ENCODE results near the gene MXD3. TPM values are rescaled to one million over a fixed set of nuclear protein-coding genes. Genes with fewer than 3 reads are reported as not detected.
A peak's percentile ranks its signal among the peaks of the same experiment; 100 is the strongest.

MXD3 gene
- total RNA-seq, 4 donors from 2014 or later: 2.0 to 11.7 (median 7.8) TPM

DNA sequence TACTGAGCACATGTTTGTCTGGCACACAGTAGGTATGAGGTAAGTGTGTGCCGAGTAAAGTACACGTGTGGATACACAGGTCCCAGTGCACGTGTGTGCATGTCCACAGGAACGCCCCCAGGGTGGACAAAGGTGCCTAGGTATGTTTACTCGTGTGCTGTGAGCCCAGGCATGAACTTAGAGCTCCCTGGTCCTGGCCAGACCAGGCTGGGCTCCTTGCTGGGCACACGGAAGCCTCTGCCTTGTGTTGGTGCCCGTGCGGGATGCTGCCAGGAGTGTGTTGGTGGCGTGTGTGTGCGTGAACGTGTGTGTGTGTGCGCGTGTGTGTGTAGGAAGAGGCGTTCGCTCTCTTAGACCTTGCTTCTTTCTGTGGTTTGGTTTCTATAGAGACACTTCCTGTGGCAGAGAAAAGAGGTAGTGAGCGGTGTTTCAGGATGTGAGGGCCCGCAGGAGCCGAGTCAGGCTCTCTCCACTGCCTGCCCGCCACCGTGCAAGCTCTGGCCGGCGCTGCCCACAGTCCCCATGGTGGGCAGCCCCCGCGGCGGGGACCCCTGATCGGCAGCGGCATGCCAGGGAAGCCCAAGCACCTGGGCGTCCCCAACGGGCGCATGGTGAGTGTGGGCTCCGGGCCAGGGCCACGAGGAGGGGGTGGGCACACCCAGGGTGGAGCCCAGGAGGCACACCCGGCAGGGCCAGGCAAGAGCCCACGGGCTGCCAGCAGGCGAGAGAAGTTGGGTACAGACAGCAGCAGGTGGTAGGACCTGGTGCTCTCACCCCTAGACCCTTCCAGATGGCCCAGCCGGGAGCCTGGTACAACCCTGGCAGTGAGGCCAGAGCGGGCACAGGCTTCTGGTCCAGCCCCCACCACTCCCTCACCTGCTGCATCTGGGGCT, 46.0 kb upstream of the MXD3 start, which contains the start of gene RGS14:
Gene RGS14 (plus strand): TSS at position 466 of the 893 bp plus-strand sequence. CDS start 101 bp downstream, at position 567.
- no peaks in the 10 kb centered on the region for H3K27me3 ChIP-seq
- DNase-seq: no peak
- no peak for TF ChIP-seq POLR2A (IDR thresholded peaks at IDR 0.05)
- TF ChIP-seq, protein P1, sequence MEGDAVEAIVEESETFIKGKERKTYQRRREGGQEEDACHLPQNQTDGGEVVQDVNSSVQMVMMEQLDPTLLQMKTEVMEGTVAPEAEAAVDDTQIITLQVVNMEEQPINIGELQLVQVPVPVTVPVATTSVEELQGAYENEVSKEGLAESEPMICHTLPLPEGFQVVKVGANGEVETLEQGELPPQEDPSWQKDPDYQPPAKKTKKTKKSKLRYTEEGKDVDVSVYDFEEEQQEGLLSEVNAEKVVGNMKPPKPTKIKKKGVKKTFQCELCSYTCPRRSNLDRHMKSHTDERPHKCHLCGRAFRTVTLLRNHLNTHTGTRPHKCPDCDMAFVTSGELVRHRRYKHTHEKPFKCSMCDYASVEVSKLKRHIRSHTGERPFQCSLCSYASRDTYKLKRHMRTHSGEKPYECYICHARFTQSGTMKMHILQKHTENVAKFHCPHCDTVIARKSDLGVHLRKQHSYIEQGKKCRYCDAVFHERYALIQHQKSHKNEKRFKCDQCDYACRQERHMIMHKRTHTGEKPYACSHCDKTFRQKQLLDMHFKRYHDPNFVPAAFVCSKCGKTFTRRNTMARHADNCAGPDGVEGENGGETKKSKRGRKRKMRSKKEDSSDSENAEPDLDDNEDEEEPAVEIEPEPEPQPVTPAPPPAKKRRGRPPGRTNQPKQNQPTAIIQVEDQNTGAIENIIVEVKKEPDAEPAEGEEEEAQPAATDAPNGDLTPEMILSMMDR (IDR thresholded peaks at IDR 0.05): no peak
- no peak within 1 kb of the TSS for H3K27ac ChIP-seq
- no peaks in the 10 kb centered on the region for H3K36me3 ChIP-seq
- WGBS, 2 donors: 52 to 62% methylated on average over 14 to 28 of the region's 37 CpGs
- peak within 1 kb of the TSS in 1 of 3 donors; percentile 9 for H3K4me3 ChIP-seq (replicated peaks in 1 of 3)
- H3K9me3 ChIP-seq: no peaks in the 10 kb centered on the region
- intact Hi-C loops (cut with DNase I): no loop called here
- peaks cover 9 to 12% of the 10 kb centered on the region in 2 donors for H3K4me1 ChIP-seq

DNA sequence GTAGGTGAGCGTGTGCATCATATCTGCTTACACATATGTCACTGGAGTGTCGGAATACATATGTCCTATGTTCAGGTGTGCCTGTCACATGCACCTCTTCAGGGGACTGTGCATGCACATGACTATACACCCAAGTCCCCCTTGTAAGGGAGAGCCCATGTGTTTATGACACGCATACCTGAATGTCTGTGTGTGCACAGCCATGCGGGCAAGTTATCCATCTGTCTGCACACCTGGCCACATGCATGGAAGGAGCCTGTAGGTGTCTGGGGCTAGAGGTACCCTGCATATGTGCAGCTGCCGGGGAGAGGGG, 45.4 kb upstream of the MXD3 start:
- TF ChIP-seq POLR2A (IDR thresholded peaks at IDR 0.05): no peak
- TF ChIP-seq, protein P1 (IDR thresholded peaks at IDR 0.05): no peak
- DNase-seq: no peak
- Histone ChIP-seq H3K4me1 (peaks cover 3 to 11% of the 10 kb centered on the region in 2 donors), H3K36me3 (no peaks in the 10 kb centered on the region), H3K4me3 (replicated peaks in 1 of 3) (no peak overlapping the region), H3K27me3 (no peaks in the 10 kb centered on the region), H3K9me3 (no peaks in the 10 kb centered on the region), H3K27ac (no peak overlapping the region)
- 82 to 89% methylated on average over 3 to 4 of the region's 5 CpGs for WGBS, 2 donors
- intact Hi-C loops (cut with DNase I): no loop called here

DNA sequence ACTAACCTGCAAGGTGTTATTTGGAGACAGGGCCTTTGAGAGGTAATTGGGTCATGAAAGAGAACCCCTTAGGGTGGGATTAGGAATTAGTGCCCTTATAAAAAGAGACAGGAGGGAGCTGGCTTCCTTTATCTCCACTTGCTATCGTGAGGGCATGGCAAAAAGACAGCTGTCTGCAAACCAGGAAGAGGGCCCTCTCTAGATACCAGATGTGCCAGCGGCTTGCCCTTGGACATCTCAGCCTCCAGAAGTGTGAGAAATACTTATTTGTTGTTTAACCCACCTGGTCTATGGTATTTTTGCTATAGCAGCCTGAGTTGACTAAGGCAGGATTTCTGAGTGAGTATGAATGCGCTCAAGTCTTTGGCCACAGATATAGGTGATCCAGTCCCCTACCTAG, 45.0 kb upstream of the MXD3 start:
- H3K27me3 ChIP-seq: no peaks in the 10 kb centered on the region
- WGBS, 2 donors: 62 to 80% methylated on average over 3 of the region's 3 CpGs
- TF ChIP-seq POLR2A (IDR thresholded peaks at IDR 0.05): no peak
- no peaks in the 10 kb centered on the region for H3K9me3 ChIP-seq
- no peak overlapping the region for H3K27ac ChIP-seq
- no peak for DNase-seq
- peaks cover 0 to 9% of the 10 kb centered on the region in 2 donors for H3K4me1 ChIP-seq
- no peaks in the 10 kb centered on the region for H3K36me3 ChIP-seq
- intact Hi-C loops (cut with DNase I): no loop called here
- H3K4me3 ChIP-seq (replicated peaks in 1 of 3): no peak overlapping the region

DNA sequence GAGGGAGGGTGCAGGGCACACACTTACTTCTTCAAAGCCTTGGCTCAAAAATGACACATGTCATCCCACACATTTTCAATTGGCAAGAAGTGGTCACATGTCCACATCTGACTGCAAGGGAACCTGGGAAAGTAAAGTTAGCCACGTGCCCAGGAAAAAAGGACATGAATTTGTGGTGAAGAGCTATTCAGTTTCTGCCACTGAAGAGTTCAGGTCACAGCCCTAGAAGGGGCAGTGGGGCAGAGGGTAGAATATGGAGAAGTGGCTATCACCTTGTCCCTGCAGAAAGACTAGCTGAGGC, 44.1 kb upstream of the MXD3 start:
- intact Hi-C loops (cut with DNase I): no loop called here

DNA sequence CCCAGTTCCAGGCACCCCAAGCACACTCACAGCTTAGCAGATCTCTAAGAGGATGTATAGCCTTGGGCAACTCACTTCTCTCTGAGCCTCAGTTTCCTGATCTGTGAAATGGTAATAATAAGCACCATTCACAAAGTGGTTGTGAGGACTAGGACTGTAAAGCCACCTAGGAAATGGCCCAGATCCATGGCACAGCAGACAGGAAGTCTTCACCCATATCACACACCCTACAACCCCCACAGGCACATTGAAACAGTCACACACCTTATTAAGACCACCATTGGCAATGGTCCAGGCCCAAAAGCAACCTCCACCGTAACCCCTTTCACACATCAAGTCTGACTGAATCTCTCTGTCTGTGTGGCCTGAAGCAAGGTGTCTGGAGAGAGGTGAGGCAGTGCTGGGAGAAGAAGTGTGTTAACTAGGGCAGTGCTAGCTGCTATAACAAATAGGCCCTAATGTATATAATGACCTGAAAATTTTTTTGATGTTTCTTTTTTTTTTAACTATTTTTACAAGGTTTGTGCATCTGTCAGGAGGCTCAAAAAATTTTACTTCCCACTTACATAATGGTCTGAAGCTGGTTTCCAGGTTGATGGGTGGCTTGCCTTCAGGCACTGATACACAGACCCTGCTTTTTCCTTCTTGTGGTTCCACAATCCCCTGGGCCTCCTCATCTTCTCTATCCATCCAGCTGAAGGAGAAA, 43.6 kb upstream of the MXD3 start:
- intact Hi-C loops (cut with DNase I): no loop called here
- H3K27me3 ChIP-seq: no peaks in the 10 kb centered on the region
- 100% methylated on average over 1 of the region's 1 CpG for WGBS, 2 donors

More for the DNA sequence above, 44.1 kb upstream of the MXD3 start:
- H3K36me3 ChIP-seq: no peaks in the 10 kb centered on the region
- 5 to 8% methylated on average over 1 of the region's 1 CpG for WGBS, 2 donors
- H3K27ac ChIP-seq: no peak overlapping the region
- H3K27me3 ChIP-seq: no peaks in the 10 kb centered on the region
- no peak overlapping the region for H3K4me3 ChIP-seq (replicated peaks in 1 of 3)
- TF ChIP-seq POLR2A (IDR thresholded peaks at IDR 0.05): no peak
- TF ChIP-seq, protein P1 (IDR thresholded peaks at IDR 0.05): no peak
- no peaks in the 10 kb centered on the region for H3K9me3 ChIP-seq
- H3K4me1 ChIP-seq: peaks cover 2 to 6% of the 10 kb centered on the region in 2 donors
- no peak for DNase-seq

More for the DNA sequence above, 43.6 kb upstream of the MXD3 start:
- no peak for DNase-seq
- Histone ChIP-seq H3K9me3 (no peaks in the 10 kb centered on the region), H3K27ac (no peak overlapping the region), H3K4me3 (replicated peaks in 1 of 3) (no peak overlapping the region), H3K36me3 (no peaks in the 10 kb centered on the region), H3K4me1 (peaks cover 7 to 11% of the 10 kb centered on the region in 2 donors)
- TF ChIP-seq POLR2A (IDR thresholded peaks at IDR 0.05): no peak
- TF ChIP-seq, protein P1 (IDR thresholded peaks at IDR 0.05): no peak
